ENCODE results near the gene BBX. TPM values are rescaled to one million over a fixed set of nuclear protein-coding genes. Genes with fewer than 3 reads are reported as not detected.

The BBX gene
- total RNA-seq, 6 donors from 2014 or later: 35.0 to 65.0 (median 42.8) TPM

DNA sequence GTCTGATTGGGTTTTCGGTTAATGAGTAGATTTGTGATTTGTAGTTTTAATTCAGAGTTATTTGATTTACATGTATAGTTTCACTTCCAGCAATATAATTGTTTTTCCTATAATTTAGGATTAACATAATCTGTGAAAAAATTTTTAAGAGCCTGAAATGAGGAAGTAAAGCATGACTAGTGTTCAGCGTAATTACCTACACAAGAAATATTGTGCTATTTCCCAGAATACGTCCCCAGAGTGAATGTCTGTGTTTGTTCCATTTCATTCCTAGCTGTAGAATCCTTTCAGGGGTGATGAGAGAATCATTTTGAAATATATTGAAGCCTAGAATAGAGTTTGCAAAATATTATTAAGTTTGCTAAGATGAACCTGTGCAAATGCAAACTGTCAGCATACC, 247.1 kb downstream of the BBX start:
- Histone ChIP-seq H3K4me1 (no peaks in the 10 kb centered on the region), H3K36me3 (peaks cover 0 to 20% (median 2%) of the 10 kb centered on the region in 4 donors), H3K27me3 (no peaks in the 10 kb centered on the region), H3K4me3 (no peak overlapping the region), H3K27ac (no peak overlapping the region), H3K9me3 (no peaks in the 10 kb centered on the region)
- ATAC-seq (ENCODE audit: low FRiP score in 2 of 2) (no peak), DNase-seq (no peak)
- 85 to 92% methylated on average over 3 of the region's 3 CpGs for WGBS, 2 donors
- TF ChIP-seq POLR2AphosphoS5 (IDR thresholded peaks at IDR 0.05) (no peak), EP300 (IDR thresholded peaks at IDR 0.05) (no peak), POLR2A (IDR thresholded peaks at IDR 0.05) (no peak)
- TF ChIP-seq, protein P1, sequence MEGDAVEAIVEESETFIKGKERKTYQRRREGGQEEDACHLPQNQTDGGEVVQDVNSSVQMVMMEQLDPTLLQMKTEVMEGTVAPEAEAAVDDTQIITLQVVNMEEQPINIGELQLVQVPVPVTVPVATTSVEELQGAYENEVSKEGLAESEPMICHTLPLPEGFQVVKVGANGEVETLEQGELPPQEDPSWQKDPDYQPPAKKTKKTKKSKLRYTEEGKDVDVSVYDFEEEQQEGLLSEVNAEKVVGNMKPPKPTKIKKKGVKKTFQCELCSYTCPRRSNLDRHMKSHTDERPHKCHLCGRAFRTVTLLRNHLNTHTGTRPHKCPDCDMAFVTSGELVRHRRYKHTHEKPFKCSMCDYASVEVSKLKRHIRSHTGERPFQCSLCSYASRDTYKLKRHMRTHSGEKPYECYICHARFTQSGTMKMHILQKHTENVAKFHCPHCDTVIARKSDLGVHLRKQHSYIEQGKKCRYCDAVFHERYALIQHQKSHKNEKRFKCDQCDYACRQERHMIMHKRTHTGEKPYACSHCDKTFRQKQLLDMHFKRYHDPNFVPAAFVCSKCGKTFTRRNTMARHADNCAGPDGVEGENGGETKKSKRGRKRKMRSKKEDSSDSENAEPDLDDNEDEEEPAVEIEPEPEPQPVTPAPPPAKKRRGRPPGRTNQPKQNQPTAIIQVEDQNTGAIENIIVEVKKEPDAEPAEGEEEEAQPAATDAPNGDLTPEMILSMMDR (IDR thresholded peaks at IDR 0.05): no peak

DNA sequence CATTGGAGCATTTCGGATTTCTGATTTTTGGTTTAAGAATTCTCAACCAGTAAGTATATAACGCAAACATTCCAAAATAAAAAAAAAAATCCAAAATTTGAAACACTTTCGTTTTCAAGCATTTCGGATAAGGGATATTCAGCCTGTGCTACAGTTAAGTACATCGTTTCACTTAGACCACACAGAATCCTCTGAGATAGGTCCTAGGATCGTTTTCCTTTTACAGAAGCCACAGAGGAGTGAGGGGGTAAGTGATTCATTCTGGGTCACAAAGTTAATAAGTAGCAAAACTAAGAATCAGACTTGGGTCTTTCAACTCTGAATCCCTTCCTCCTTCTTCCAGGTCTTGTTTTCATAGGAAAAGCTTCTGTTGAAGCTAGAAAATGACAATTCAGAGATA, 249.3 kb downstream of the BBX start:
- H3K27me3 ChIP-seq: no peaks in the 10 kb centered on the region
- WGBS, 2 donors: 87 to 91% methylated on average over 6 of the region's 6 CpGs
- DNase-seq (no peak), ATAC-seq (ENCODE audit: low FRiP score in 2 of 2) (no peak)
- H3K4me1 ChIP-seq: no peaks in the 10 kb centered on the region
- no peak overlapping the region for H3K4me3 ChIP-seq
- TF ChIP-seq, protein P1 (IDR thresholded peaks at IDR 0.05): no peak
- TF ChIP-seq POLR2AphosphoS5 (IDR thresholded peaks at IDR 0.05) (no peak), POLR2A (IDR thresholded peaks at IDR 0.05) (no peak), EP300 (IDR thresholded peaks at IDR 0.05) (no peak)
- H3K9me3 ChIP-seq: no peaks in the 10 kb centered on the region
- peaks cover 0 to 27% (median 2%) of the 10 kb centered on the region in 4 donors for H3K36me3 ChIP-seq
- no peak overlapping the region for H3K27ac ChIP-seq

DNA sequence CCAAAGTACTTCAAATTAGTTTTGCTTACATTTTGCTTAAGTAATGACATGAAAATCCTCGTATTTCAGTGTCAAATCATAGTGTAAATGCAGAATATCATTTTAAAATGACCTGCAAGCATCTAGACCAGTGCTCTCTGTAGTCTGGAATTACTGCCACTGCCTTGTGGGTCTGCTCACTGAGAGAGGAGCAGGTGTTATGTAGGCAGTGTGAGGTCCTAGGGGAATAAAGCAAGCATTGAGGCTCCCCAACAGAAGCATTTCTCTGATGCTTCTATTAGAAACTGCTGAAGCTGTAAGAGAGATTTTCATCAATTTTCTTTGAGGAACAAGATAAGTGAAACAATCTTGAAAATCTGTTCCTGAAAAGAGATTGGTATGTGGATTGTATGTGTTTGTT, 253.2 kb downstream of the BBX start:
- Histone ChIP-seq H3K4me1 (no peaks in the 10 kb centered on the region), H3K27ac (no peak overlapping the region), H3K27me3 (no peaks in the 10 kb centered on the region), H3K4me3 (no peak overlapping the region), H3K9me3 (no peaks in the 10 kb centered on the region), H3K36me3 (peaks cover 0 to 47% (median 4%) of the 10 kb centered on the region in 4 donors)
- no peak for ATAC-seq (ENCODE audit: low FRiP score in 2 of 2)
- WGBS, 2 donors: 92 to 100% methylated on average over 1 of the region's 1 CpG
- TF ChIP-seq, protein P1 (IDR thresholded peaks at IDR 0.05): no peak
- TF ChIP-seq POLR2A (IDR thresholded peaks at IDR 0.05): no peak
- no peak for TF ChIP-seq EP300 (IDR thresholded peaks at IDR 0.05)
- no peak for TF ChIP-seq POLR2AphosphoS5 (IDR thresholded peaks at IDR 0.05)
- no peak for DNase-seq

DNA sequence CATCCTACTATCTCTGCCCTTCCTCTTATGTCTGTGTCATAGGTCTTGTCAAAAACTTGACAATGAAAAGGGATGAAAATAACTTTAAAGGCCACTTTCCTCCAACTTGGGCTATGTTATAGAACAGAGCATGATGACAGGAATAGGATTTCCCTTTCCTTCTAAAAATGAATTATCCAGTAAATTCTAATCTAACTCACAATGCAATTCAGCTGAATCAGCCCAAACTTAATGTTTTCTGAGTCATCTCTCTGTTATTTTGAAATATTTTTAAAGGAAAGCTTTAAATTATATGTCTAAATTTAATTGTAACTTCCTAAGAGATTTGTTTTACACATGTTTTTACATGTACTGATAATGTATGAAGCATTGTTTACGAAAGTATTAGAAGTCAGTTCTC, 258.5 kb downstream of the BBX start:
- ATAC-seq (ENCODE audit: low FRiP score in 2 of 2) (no peak), DNase-seq (no peak)
- Histone ChIP-seq H3K9me3 (no peaks in the 10 kb centered on the region), H3K4me3 (no peak overlapping the region), H3K27me3 (no peaks in the 10 kb centered on the region), H3K4me1 (no peaks in the 10 kb centered on the region), H3K27ac (no peak overlapping the region), H3K36me3 (peaks cover 0 to 43% (median 2%) of the 10 kb centered on the region in 4 donors)
- WGBS, 2 donors: 92 to 97% methylated on average over 1 of the region's 1 CpG
- TF ChIP-seq POLR2AphosphoS5 (IDR thresholded peaks at IDR 0.05) (no peak), POLR2A (IDR thresholded peaks at IDR 0.05) (no peak), EP300 (IDR thresholded peaks at IDR 0.05) (no peak)
- TF ChIP-seq, protein P1 (IDR thresholded peaks at IDR 0.05): no peak

DNA sequence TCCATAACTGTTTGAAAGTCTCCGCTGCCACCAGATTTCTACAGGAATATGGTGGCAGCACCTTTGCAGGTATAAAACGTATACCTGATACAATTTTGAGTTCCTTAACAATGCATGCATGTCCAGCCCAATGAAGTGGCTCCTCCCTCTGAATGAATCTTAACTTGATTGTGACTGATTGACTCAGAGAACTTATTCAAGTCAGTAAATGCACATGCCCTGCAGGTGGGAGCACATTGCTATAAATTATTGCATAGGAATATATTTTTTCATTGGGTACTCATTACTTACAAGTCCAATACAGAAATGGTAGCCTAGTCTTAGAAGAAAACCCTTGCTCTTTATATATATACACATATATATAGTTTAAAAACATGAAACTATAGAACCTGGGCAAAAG, 259.3 kb downstream of the BBX start:
- H3K27me3 ChIP-seq: no peaks in the 10 kb centered on the region
- ATAC-seq (ENCODE audit: low FRiP score in 2 of 2): no peak
- TF ChIP-seq POLR2A (IDR thresholded peaks at IDR 0.05) (no peak), POLR2AphosphoS5 (IDR thresholded peaks at IDR 0.05) (no peak), EP300 (IDR thresholded peaks at IDR 0.05) (no peak)
- TF ChIP-seq, protein P1 (IDR thresholded peaks at IDR 0.05): no peak
- H3K9me3 ChIP-seq: no peaks in the 10 kb centered on the region
- no peak overlapping the region for H3K27ac ChIP-seq
- no peak overlapping the region for H3K4me3 ChIP-seq
- peaks cover 0 to 39% (median 2%) of the 10 kb centered on the region in 4 donors for H3K36me3 ChIP-seq
- H3K4me1 ChIP-seq: no peaks in the 10 kb centered on the region
- 96 to 97% methylated on average over 2 of the region's 2 CpGs for WGBS, 2 donors
- no peak for DNase-seq

Measured in upper lobe of left lung (tissue), 6 donors.